ENCODE measurements around the gene NAPA.

NAPA gene

GRCh38 chr19:47458672-47459071 is 56.2 kb downstream of the NAPA start:
- no peak for DNase-seq (ENCODE audit: low spot score)

- DNase-seq (ENCODE audit: low spot score) = no peak
These were observed 58.0 kb downstream of the NAPA start for GRCh38 chr19:47456721-47457474.

DNA sequence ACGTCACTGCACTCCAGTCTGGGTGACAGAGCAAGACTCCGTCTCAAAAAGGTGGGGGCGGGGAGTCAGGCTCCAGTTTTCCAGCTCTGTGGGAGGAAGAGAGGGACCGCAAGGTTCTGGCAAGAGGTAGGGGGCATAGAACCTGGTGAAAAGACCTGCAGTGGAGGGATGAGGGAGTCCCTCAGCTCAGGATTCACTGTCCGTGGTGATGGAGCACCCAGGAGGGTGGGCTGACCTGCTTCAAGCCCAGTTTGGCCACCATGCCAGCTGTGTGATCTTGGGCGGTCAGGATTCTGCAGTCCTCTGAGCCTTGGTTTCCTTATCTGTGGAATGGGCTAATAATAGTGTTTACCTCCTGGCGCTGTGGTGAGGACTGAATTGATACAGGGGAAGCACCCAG is 64.4 kb downstream of the NAPA start:
- no peak for DNase-seq (ENCODE audit: low spot score)

- no peak for DNase-seq (ENCODE audit: low spot score)
These were observed 66.5 kb downstream of the NAPA start for GRCh38 chr19:47448360-47448727.

- DNase-seq (ENCODE audit: low spot score) = no peak
These were observed 67.1 kb downstream of the NAPA start for GRCh38 chr19:47447470-47448359.

GRCh38 chr19:47446534-47447469 is 68.1 kb downstream of the NAPA start:
- DNase-seq (ENCODE audit: low spot score) = no peak

DNA sequence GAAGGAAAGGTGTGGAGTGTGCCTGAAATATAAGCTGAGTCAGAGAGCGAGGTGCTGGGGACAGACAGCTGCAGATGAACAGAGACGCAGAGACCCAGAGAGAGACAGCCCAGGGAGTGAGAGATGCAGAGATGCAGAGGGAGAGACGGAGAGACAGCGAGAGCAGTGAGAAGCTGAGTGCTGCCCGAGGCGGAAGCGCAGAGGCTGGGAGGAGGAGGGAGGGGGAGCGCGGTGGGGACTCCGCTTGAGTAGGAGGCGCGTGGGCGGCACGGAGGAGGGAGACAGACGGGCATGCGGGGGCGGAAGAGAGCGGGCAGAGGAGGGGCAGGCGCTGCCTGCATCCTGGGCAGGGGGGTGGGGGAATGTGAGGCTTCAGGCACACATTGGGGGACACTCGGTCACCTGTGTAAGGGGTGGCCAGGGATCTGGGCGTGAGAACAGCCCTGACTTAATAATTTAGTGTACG is 68.9 kb downstream of the NAPA start:
- no peak for DNase-seq (ENCODE audit: low spot score)

GRCh38 chr19:47445527-47445926 is 69.3 kb downstream of the NAPA start:
- no peak for DNase-seq (ENCODE audit: low spot score)

- DNase-seq (ENCODE audit: low spot score) = no peak
These were observed 70.5 kb downstream of the NAPA start for GRCh38 chr19:47444388-47444821.

GRCh38 chr19:47443331-47443730 is 71.5 kb downstream of the NAPA start:
- DNase-seq (ENCODE audit: low spot score) = no peak

- no peak for DNase-seq (ENCODE audit: low spot score)
These were observed 76.1 kb downstream of the NAPA start for GRCh38 chr19:47438793-47439220.
